PC-3 (cell line): Measurements from ENCODE around the gene PLCB4.

ENCODE experiments used
- CTCF ChIP-seq: fragments of 300-600 bp; sonication (generic); conservative IDR thresholded peaks from 2 replicates; pipeline ENCODE4 v1.5.1; 2017; ENCODE audit warnings: antibody characterized with exemption, low read depth, mild to moderate bottlenecking, low read length
- EZH2 ChIP-seq: fragments of 300-600 bp; sonication (generic); IDR thresholded peaks from one replicate; pipeline ENCODE4 v1.6.1; 2017; ENCODE audit warnings: antibody characterized with exemption, mild to moderate bottlenecking, low read length; ENCODE audit not compliant: unreplicated experiment
- EZH2phosphoT487 ChIP-seq: fragments of 300-600 bp; sonication (generic); IDR thresholded peaks from 2 replicates; pipeline ENCODE4 v1.6.1; 2018; ENCODE audit warnings: mild to moderate bottlenecking, antibody characterized with exemption, low read length, borderline replicate concordance

- no peak for TF ChIP-seq CTCF
- no peak for TF ChIP-seq EZH2phosphoT487
- TF ChIP-seq EZH2: no peak
Measured at GRCh38 chr20:9082741-9083140, 13.9 kb downstream of the PLCB4 start.
